HG03378 (cell line): Measurements from ENCODE around the gene HTR2B.
"Not testable (repeated sequence)": the region's sequence is repeated elsewhere in the genome, so short reads cannot be mapped to it uniquely, and the experiment has no call there.

Experiments
- ATAC-seq: cut with Tn5 transposase; IDR thresholded peaks from one replicate; pipeline ENCODE4 v1.9.1; 2021; ENCODE audit warnings: mild to moderate bottlenecking, moderate library complexity; ENCODE audit not compliant: unreplicated experiment

The HTR2B gene

DNA sequence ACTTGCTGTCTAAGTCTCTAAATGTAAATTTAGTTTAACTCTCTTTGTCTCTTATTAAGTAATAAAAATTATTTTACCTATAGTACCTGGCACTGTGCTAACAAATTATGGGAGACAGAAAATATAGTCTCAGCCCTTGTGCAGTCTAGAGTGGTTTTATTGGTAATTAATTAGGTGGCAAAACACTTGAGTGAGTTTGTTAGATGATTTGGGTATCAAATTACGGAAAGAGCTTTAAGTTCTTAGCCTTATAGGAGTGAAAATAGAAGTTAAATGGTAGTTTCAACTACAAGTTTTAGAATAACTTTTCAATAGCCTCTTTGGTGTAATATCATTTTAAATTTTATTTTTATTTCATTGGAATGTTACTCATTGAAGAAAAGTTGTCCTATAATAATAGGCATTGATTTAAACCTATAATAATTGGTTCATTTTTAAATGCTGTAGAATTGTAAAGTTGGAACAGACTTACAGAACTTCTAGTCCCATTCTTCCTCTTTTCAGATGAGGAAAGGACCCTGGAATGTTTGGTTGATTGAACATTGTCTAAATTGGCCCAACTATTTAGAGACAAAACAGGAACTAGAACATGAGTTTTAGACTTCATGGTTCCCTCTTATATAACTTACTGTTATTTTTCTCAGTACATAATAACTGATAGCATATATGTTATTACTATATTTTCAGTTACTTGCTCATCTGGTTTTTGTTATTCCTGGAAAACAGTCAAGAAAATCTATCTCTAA lies 10.2 kb upstream of the HTR2B start:
- no peak for ATAC-seq

DNA sequence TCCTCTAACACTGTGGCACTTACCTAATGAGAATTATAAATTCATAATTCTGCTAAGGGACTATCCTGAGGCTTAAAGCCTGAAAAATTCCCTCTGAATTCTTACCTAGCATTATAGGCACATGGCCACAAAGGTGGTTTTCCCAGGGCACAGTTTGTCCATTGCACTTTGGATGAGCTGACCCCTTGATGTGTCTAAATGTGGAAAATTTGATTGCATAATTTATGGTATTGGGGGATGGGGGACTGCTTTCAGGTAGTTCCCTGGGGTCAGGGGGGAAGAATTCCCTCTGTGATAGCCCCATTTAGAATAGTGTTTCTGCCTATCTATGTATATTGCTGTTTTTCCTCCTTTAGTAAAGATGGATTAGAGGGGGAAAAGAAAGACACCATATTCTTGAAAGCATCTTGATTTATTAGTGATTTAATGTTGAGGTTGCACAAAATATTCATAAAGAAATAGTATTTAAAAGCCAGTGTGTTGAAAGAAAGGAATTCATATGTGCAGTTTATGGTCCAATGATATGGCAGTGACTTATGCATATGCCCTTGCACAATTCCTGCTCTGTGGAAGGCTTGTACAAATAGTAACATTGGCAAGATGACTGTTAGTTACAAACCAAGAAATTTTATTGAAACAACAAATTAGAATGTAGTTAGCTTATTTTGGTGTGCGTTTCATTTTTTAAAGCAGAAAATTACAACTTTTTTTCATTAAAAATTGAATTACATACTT lies 8.7 kb upstream of the HTR2B start:
- no peak for ATAC-seq

DNA sequence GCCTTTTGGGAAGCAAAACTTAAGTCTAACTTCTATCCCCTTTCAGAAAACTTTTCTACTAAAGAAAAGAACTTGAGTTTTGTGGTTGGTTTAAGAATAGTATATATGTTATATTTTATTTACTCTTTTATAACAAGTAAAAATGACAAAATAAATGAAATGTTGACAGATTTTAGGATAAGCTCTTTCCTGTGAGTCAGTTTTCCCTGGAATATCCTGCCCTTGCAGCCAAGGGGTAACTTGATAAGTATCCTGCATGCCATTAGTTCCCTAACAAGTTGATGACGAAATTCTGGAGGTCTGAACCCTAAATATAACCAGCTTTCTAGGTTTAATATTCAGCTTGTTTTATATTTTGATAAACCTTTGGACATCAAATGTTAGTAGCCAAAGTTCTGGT lies 7.3 kb upstream of the HTR2B start:
- ATAC-seq: no peak

- no peak for ATAC-seq
Measured at GRCh38 chr2:231130336-231131056, 5.7 kb upstream of the HTR2B start.

- no peak for ATAC-seq
Measured at GRCh38 chr2:231129216-231129615, 4.4 kb upstream of the HTR2B start.

- no peak for ATAC-seq
Measured at GRCh38 chr2:231128541-231128940, 3.7 kb upstream of the HTR2B start.

GRCh38 chr2:231127936-231128335 lies 3.1 kb upstream of the HTR2B start:
- no peak for ATAC-seq

- ATAC-seq: no peak
Measured at GRCh38 chr2:231127480-231127879, 2.6 kb upstream of the HTR2B start.

DNA sequence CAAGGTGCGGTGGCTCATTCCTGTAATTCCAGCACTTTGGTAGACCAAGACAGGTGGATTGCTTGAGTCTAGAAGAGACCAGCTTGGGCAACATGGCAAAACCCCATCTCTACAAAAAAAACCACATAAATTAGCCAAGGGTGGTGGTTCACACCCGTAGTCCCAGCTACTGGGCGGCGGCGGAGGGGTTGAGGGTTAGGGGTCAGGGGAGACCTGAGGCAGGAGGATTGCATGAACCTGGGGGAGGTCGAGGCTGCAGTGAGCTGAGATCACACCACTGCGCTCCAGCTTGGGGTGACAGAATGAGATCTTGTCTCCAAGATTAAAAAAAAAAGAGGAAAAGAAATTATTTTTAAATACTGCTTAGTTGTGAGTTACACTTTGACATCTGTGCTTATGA lies 1.3 kb upstream of the HTR2B start:
- ATAC-seq: no peak

DNA sequence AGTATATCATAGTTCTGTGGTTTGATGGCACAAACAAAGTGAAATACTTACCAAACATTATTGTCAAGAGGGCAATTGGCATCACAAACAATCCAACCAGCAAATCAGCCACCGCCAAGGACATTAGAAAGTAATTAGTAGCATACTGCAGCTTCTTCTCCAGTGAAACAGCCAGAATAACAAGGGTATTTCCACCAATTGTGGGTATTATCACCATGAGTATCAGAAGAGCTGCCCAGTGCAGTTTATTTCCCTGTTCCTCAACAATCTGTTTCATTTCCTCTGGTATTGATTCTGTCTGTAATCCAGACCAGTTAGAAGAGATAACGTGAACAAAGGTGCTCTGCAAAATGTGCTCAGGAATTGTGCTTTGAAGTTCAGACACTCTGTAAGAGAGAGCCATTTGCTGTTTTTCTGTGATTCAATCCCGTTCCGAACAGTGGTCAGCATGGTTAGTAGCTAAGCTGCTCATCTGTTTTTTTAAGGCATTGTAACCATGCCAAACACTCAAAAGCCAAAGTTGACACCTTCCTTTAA lies 1.4 kb downstream of the HTR2B start:
- no peak for ATAC-seq

DNA sequence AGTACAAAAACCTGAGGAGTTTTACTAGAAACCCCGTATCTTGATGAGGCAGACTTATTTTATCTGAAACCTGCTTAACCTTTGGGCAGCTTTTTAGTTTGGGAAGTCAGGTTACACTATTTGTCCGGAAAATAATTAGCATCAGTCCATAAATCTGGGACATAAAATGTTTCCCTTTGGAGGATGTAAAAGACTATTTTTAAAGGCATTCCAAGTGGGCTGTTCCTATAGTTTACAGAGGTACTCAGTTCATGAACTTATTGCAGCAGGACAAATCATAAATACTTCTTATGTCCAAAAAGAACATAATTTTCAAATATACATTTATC lies 6.3 kb downstream of the HTR2B start:
- ATAC-seq: no peak

DNA sequence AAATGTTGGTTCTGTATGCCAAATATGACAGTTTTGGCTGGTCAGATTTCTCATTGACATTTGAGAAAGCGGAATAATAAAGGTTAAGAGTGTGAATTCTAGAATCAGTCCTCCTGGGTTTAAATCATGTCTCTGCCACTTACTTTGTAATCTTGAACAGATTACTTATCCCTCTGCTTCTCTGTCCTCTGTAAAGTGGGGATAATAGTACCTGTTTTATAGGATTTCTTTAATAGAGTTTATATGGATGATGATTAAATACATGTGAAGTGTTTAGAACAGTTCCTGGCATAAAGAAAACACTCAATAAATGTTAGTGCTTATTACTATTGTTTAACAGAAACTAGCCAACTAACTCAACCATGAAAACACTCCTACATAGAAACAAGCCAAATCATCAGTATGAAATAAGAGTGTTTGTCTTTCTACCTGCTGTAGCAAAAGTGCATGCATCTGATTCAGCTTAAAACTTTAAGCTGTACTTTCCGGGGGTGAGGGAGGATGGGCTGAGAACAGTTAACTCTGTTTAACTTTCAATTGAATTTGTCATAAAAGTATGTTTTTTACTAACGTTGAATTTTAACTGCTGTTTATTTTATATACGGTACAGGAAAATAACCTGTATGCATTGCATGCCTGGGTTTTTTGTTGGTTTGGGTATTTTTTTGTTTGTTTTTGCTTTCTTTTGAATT lies 6.8 kb downstream of the HTR2B start:
- no peak for ATAC-seq

GRCh38 chr2:231117148-231117547 lies 7.7 kb downstream of the HTR2B start:
- no peak for ATAC-seq

- ATAC-seq: no peak
Measured at GRCh38 chr2:231115651-231116050, 9.2 kb downstream of the HTR2B start.

DNA sequence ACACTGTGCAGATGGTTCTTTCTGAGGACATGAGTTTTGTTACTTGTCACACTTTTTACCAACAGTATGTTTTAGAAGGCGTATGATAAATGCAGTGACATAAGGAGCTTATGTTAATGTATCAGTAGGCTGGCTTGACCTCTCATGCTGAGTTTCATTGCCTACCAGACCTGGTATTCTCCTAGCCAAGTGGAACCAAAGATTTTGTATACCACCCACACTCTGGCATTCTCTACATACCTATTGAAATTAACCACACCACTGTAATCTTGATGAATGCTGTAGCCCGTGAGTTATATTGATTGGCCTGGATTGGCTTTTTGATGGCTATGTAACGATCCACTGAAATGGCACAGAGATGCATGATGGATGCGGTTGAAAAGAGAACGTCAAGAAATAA lies 11.4 kb downstream of the HTR2B start:
- ATAC-seq: no peak

DNA sequence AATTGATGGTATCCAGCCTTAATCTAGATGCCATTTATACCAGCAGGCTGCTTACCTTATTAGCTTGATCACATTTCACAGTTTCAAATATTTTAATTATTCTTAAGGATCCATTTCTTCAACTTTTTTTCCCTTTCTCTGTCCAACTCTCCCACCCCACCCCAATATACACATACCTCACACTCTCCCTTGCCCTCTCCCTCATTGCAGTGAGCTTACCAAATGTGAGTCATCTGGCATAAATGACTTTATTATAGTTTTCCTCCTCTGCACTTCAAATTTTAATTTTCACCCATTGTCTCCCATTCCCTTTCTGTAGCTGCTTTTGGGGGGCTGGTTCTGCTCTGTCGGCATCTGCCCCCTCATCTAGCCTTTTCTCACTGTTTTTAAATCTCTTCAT lies 12.9 kb downstream of the HTR2B start:
- no peak for ATAC-seq

DNA sequence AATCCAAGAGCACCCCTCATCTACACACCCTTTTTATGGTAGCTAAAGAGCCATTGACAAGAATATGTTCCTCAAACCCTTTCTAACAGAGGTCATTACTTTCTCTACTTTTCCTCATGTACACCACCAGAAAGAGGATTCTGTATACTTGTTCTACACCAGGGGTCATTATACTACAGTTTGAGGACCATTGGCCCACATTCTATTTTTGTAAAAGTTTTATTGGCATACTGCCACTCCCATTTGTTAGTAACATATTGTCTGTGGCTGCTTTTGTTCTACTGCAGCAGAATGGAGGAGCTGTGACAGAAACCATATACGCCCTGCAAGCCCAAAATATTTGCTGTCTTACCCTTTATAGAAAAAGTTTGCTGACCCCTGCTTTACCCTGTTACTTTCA lies 14.3 kb downstream of the HTR2B start:
- ATAC-seq: no peak

GRCh38 chr2:231104115-231104713 lies 20.6 kb downstream of the HTR2B start:
- peak; percentile 74 for ATAC-seq

DNA sequence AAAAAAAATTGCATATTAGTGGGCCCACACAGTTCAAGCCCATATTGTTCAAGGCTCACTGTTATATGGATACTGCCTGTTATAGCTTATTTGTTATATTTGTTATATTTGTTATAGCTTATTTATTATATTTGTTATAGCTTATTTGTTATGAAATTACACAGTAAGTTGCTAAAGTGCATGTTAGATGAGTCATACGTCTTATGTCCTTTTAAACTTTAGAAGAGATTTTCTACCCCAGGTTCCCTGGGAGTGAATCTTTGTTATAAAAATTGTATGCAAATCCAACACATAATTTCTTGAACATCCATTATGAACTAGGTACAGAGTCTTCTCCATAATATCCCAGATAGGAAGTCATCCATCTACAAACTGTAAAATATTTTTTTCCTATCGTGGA lies 22.1 kb downstream of the HTR2B start:
- ATAC-seq: no peak

DNA sequence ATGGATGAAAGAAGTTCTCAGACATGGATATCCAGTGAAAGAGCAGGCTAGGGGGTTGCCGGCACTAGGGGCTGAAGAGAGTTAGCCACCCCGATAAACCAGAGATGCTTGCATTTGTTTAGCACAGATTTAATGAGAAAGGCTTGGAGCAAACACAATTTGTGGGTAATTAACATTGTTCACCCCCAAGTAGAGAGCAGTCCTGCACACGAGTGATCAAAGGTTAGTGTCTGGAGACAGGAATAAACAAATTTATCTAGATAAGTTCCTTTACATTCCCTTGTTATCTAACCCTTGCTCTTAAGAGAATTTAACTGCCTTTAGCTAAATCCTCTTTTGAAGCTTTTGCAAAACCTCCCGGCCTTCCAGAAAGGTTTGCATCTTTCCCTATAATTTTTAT lies 23.9 kb downstream of the HTR2B start:
- ATAC-seq: no peak

DNA sequence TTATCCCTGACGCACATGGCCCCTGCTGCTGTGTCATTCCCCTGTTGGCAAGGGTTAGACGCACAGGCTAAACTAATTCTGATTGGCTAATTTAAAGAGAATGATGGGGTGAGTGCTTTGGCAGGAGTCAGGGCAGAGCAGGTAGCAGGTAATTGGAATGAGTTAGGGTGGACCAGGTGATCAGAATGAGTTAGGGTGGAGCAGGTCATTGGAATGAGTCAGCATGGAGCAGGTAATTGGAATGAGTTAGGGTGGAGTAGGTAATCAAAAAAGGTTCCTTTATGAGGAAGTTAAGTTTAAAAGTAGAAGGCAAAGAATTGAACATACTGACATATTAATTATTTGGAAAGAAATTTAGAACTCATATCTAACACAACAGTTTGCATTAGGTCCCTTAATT lies 24.5 kb downstream of the HTR2B start:
- not testable (repeated sequence) for ATAC-seq
